Measurements from ENCODE around the gene SYT9. TPM values are rescaled to one million over a fixed set of nuclear protein-coding genes. Genes with fewer than 3 reads are reported as not detected.

Gene SYT9
- total and polyA plus RNA-seq, 9 of the 15 experiments (the other 6 are each of a cell fraction or from before 2014, with no cell fraction given), result 0.01 TPM; not detected in 8

DNA sequence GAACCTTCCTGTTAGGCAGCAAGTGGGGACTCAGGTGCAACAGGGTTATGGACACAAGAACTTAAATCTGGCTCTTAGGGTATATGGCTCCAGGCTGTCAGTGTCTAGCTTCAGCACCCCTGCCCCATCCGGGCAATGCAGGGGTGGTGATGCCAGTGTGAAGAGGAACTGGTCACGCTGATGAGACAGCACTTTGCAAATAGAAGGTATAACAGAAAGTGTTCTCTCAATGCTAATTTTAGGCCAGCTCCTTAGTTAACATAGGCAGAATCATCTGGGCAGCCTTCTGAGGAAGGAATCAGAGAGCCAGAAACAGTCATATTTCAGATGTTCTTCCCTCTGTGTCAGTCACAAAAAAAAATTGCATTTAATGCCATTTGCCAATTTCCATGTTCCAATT is 41.2 kb downstream of the SYT9 start:
- no peaks in the 10 kb centered on the region for H3K9me3 ChIP-seq (replicated peaks; ENCODE audit: control insufficient read depth, insufficient read depth, low read depth, low read length)
- intact Hi-C loops (cut with micrococcal nuclease) (no loop called here), in situ Hi-C loops (cut with MboI) (no loop called here)
- no peaks in the 10 kb centered on the region for H3K36me3 ChIP-seq (ENCODE audit: control insufficient read depth, insufficient read depth, low read length)
- FAIRE-seq, result no peak
- no peak for ATAC-seq
- no peak overlapping the region for H2AFZ ChIP-seq (ENCODE audit: low read depth, low read length)
- DNase-seq (ENCODE audit: extremely low read depth in 1 of 4, low spot score in 3 of 4), result no peak
- 0% methylated on average over 2 of the region's 2 CpGs for WGBS (ENCODE audit: insufficient coverage, low coverage, missing lambda C conversion rate)
- H4K20me1 ChIP-seq (replicated peaks; ENCODE audit: control insufficient read depth, insufficient read depth, low read length), result no peaks in the 10 kb centered on the region
- no peaks in the 10 kb centered on the region for H3K9me1 ChIP-seq (ENCODE audit: control insufficient read depth, insufficient read depth, low read length)
- no peaks in the 10 kb centered on the region for H3K27me3 ChIP-seq (ENCODE audit: control insufficient read depth in 2 of 2, insufficient read depth in 2 of 2, low read length in 2 of 2)
- H3K9ac ChIP-seq (ENCODE audit: insufficient read depth in 1 of 2, low read depth in 2 of 2, low read length in 2 of 2), result no peak overlapping the region
- H3K27ac ChIP-seq (ENCODE audit: extremely low read depth, low read depth, low read length), result no peak overlapping the region
- CTCF ChIA-PET (ENCODE audit: low intra/inter-chr PET ratio), result no interaction called here
- H3K4me1 ChIP-seq (replicated peaks in 1 of 2; ENCODE audit: control insufficient read depth in 2 of 2, insufficient read depth in 2 of 2, low read length in 2 of 2), result no peaks in the 10 kb centered on the region
- H3K4me3 ChIP-seq, result no peak overlapping the region
- H3K79me2 ChIP-seq (ENCODE audit: control insufficient read depth, insufficient read depth, low read length), result no peaks in the 10 kb centered on the region
- TF ChIP-seq SAFB2 (IDR thresholded peaks at IDR 0.05; ENCODE audit: borderline replicate concordance, low read depth, low read length, severe bottlenecking) (no peak), ZBED1 (IDR thresholded peaks at IDR 0.05) (no peak), HDAC2 (IDR thresholded peaks at IDR 0.05) (no peak), DIDO1 (tag; IDR thresholded peaks at IDR 0.05; ENCODE audit: low read depth) (no peak), NR3C1 (CRISPR knock-in tag; IDR thresholded peaks at IDR 0.05) (no peak), NR1H2 (CRISPR knock-in tag; IDR thresholded peaks at IDR 0.05) (no peak), RBM14 (IDR thresholded peaks at IDR 0.05; ENCODE audit: borderline replicate concordance, insufficient read depth, low read depth, low read length) (no peak), ZNF586 (CRISPR knock-in tag; conservative IDR thresholded peaks at IDR 0.05) (no peak), TGIF2 (CRISPR knock-in tag; IDR thresholded peaks at IDR 0.05) (no peak), FOXK1 (CRISPR knock-in tag; IDR thresholded peaks at IDR 0.05; ENCODE audit: borderline replicate concordance) (no peak), RAD51 (IDR thresholded peaks at IDR 0.05; ENCODE audit: borderline replicate concordance, low read depth) (no peak)
- TF ChIP-seq, protein P1, sequence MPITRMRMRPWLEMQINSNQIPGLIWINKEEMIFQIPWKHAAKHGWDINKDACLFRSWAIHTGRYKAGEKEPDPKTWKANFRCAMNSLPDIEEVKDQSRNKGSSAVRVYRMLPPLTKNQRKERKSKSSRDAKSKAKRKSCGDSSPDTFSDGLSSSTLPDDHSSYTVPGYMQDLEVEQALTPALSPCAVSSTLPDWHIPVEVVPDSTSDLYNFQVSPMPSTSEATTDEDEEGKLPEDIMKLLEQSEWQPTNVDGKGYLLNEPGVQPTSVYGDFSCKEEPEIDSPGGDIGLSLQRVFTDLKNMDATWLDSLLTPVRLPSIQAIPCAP (CRISPR knock-in tag; IDR thresholded peaks at IDR 0.05; ENCODE audit: borderline replicate concordance), result no peak
- TF ChIP-seq, protein P2, sequence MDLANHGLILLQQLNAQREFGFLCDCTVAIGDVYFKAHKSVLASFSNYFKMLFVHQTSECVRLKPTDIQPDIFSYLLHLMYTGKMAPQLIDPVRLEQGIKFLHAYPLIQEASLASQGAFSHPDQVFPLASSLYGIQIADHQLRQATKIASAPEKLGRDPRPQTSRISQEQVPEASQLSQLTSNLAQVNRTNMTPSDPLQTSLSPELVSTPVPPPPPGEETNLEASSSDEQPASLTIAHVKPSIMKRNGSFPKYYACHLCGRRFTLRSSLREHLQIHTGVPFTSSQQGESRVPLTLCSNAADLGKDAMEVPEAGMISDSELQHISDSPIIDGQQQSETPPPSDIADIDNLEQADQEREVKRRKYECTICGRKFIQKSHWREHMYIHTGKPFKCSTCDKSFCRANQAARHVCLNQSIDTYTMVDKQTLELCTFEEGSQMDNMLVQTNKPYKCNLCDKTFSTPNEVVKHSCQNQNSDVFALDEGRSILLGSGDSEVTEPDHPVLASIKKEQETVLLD (IDR thresholded peaks at IDR 0.05), result no peak
- TF ChIP-seq, protein P3, sequence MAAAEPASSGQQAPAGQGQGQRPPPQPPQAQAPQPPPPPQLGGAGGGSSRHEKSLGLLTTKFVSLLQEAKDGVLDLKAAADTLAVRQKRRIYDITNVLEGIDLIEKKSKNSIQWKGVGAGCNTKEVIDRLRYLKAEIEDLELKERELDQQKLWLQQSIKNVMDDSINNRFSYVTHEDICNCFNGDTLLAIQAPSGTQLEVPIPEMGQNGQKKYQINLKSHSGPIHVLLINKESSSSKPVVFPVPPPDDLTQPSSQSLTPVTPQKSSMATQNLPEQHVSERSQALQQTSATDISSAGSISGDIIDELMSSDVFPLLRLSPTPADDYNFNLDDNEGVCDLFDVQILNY (CRISPR knock-in tag; IDR thresholded peaks at IDR 0.05), result no peak
- TF ChIP-seq, protein P4, sequence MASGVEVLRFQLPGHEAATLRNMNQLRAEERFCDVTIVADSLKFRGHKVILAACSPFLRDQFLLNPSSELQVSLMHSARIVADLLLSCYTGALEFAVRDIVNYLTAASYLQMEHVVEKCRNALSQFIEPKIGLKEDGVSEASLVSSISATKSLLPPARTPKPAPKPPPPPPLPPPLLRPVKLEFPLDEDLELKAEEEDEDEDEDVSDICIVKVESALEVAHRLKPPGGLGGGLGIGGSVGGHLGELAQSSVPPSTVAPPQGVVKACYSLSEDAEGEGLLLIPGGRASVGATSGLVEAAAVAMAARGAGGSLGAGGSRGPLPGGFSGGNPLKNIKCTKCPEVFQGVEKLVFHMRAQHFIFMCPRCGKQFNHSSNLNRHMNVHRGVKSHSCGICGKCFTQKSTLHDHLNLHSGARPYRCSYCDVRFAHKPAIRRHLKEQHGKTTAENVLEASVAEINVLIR (CRISPR knock-in tag; IDR thresholded peaks at IDR 0.05), result no peak
- TF ChIP-seq, protein P5, sequence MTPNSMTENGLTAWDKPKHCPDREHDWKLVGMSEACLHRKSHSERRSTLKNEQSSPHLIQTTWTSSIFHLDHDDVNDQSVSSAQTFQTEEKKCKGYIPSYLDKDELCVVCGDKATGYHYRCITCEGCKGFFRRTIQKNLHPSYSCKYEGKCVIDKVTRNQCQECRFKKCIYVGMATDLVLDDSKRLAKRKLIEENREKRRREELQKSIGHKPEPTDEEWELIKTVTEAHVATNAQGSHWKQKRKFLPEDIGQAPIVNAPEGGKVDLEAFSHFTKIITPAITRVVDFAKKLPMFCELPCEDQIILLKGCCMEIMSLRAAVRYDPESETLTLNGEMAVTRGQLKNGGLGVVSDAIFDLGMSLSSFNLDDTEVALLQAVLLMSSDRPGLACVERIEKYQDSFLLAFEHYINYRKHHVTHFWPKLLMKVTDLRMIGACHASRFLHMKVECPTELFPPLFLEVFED (CRISPR knock-in tag; conservative IDR thresholded peaks at IDR 0.05), result no peak
- no TSS peak for BruUV-seq (replicated peaks)
- no peak overlapping the region for H3K4me2 ChIP-seq (ENCODE audit: insufficient read depth, low read length)
- POLR2A ChIA-PET, result interaction anchor here (0.5 kb wide), 1 partner anchor 47 kb away, joined by 3 read pairs; no protein-coding TSS in a partner anchor
